Heart left ventricle (tissue), 16 donors: Measurements from ENCODE around the gene RAD51B. TPM values are rescaled to one million over a fixed set of nuclear protein-coding genes. Genes with fewer than 3 reads are reported as not detected.

Experiments
- ATAC-seq, 4 donors: fragments of 200-7000 bp; cut with Tn5 transposase; one replicate each; pipeline ENCODE4 v1.9.1; 2020 to 2022; ENCODE audit warnings: moderate library complexity in 4 of 4, mild to moderate bottlenecking in 3 of 4, moderate number of reproducible peaks in 1 of 4
- DNase-seq, 5 donors: peaks; one replicate each; pipeline ENCODE4 v3.0.0-alpha.2; 2020
- H3K27ac ChIP-seq, 12 donors: fragments of 200-600 bp; sonication (generic) in 4 of 12; one replicate each; pipeline versions ENCODE4 v1.5.0 to v1.8.0; 2016 to 2022; ENCODE audit warnings: mild to moderate bottlenecking in 2 of 12
- H3K27me3 ChIP-seq, 9 donors: fragments of 200-600 bp; sonication (generic) in 2 of 9; one replicate each; pipeline versions ENCODE4 v1.5.1 to v1.8.0; 2016 to 2022; ENCODE audit warnings: mild to moderate bottlenecking in 3 of 9
- H3K36me3 ChIP-seq, 9 donors: fragments of 200-600 bp; sonication (generic) in 2 of 9; one replicate each; pipeline versions ENCODE4 v1.5.0 to v1.8.0; 2018 to 2022; ENCODE audit warnings: mild to moderate bottlenecking in 2 of 9
- H3K4me1 ChIP-seq, 12 donors: fragments of 200-600 bp; sonication (generic) in 4 of 12; one replicate each; pipeline versions ENCODE4 v1.5.0 to v1.8.0; 2016 to 2022; ENCODE audit warnings: mild to moderate bottlenecking in 3 of 12
- H3K4me3 ChIP-seq, 12 donors: fragments of 200-600 bp; sonication (generic) in 4 of 12; one replicate each; pipeline versions ENCODE4 v1.5.0 to v1.8.0; 2017 to 2022; ENCODE audit warnings: mild to moderate bottlenecking in 9 of 12, moderate library complexity in 4 of 12
- H3K9me3 ChIP-seq, 12 donors: fragments of 200-600 bp; sonication (generic) in 4 of 12; one replicate each; pipeline versions ENCODE4 v1.5.0 to v1.8.0; 2016 to 2022; ENCODE audit warnings: mild to moderate bottlenecking in 1 of 12
- POLR2A ChIP-seq, 2 donors: fragments of 450-650 bp; IDR thresholded peaks; one replicate each; pipeline ENCODE4 v1.6.1; 2017; ENCODE audit warnings: antibody characterized with exemption in 2 of 2, mild to moderate bottlenecking in 2 of 2, moderate library complexity in 2 of 2
- WGBS, 4 donors: extraction: QIAGEN DNeasy Blood & Tissue Kit in 2 of 4; methylation state at CpG; one replicate each; pipeline versions ENCODE4 v1.1.5 to v1.1.7; 2013 to 2018; 5-methylcytosine and 5-hydroxymethylcytosine counted together
- intact Hi-C, 10 donors: fragments of 100-400 bp; cut with DNase I; formaldehyde crosslinking; loops; one replicate each; pipeline versions ENCODE4 v1.11.1 to v1.14.2; 2022
- polyA plus RNA-seq, 2 donors: library from polyadenylated mRNA; stranded (reverse); fragments of 200-250 nt; gene quantifications; one replicate each; pipeline ENCODE4 v1.2.3, GENCODE V29; 2013
- total RNA-seq, 9 donors: library from RNA; depleted of rRNA in 2 of 9; stranded (reverse); fragments of >200 nt in 2 of 9; fragmentation: NEBNext Ultra II Directional in 3 of 9; extraction: Animal tissue kit (Norgen Biotek cat#: 25700) in 3 of 9; gene quantifications; one replicate each; pipeline versions ENCODE4 v1.1.0 to v1.2.4, GENCODE V29; 2016 to 2023
- TF ChIP-seq, protein P1 (sequence below), 12 donors: fragments of 200-600 bp; sonication (generic) in 4 of 12; IDR thresholded peaks; one replicate each; pipeline versions ENCODE4 v1.5.0 to v1.8.0; 2018 to 2022; ENCODE audit warnings: antibody characterized with exemption in 12 of 12, mild to moderate bottlenecking in 5 of 12
- donor health status: ischemic (EF 13 %, LVEDD 7.1; RV severe dilation, severe dysfunction).
- donor health status: healthy with polysubstance abuse.
- donor health status: DM: no; HTN: yes; CAD: no.
- donor health status: DM: no; HTN: no; CAD: no.
- donor health status: ischemic (EF 25% LVEDD 6.9; RV normal size, moderate dysfunction).
- donor health status: ischemic (EF 25% LVEDD 5.7; RV mildly dilated, moderate dysfunction).
- donor health status: healthy.
- donor health status: DM: yes; HTN: yes; CAD: no.
- donor health status: ischemic (EF 35%, LVEDD 5.7; RV mildly dilated, moderate dysfunction).
- donor health status: nonischemic (EF 11% LVEDD 7.7; RV severe dilation, severe dysfunction).
- donor health status: DM: yes; HTN: yes; CAD: no.
- donor health status: PGD.
- donor health status: ischemic (EF 29% LVEDD 5.4; RV normal size, mild dysfunction).
- donor health status: nonischemic (EF 23%, LVEDD 6.1; RV moderate dilation, normal function).

Gene RAD51B
- total and polyA plus RNA-seq, 11 donors: 1.3 to 11.3 (median 3.2) TPM

DNA sequence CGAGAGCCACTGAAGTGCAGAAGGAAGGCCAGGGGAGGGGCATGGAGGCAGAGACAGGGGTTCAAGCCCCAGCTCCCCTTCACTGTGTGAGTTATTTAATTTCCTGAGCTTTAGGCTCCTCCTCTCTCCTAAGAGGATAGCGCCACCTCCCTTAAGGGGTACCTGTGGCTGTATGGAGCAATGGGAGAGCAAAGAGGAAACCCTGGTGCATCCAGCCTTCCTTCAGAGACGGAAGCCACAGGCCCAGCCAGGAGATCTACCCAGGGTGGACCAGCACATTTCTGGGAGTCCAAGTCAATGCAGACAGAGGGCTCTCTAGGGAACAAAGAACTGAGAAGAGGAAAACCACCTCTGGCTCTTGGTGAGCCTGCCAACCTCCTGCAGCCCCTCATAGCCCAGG lies 883.0 kb downstream of the RAD51B start:
- intact Hi-C loops: no loop called here
- Histone ChIP-seq H3K36me3 (no peaks in the 10 kb centered on the region), H3K4me3 (no peak overlapping the region), H3K4me1 (peaks cover 0 to 25% (median 9%) of the 10 kb centered on the region in 12 donors), H3K9me3 (peaks cover 0 to 5% (median 0%) of the 10 kb centered on the region in 12 donors), H3K27ac (no peak overlapping the region), H3K27me3 (no peaks in the 10 kb centered on the region)
- no peak for ATAC-seq
- TF ChIP-seq, protein P1, sequence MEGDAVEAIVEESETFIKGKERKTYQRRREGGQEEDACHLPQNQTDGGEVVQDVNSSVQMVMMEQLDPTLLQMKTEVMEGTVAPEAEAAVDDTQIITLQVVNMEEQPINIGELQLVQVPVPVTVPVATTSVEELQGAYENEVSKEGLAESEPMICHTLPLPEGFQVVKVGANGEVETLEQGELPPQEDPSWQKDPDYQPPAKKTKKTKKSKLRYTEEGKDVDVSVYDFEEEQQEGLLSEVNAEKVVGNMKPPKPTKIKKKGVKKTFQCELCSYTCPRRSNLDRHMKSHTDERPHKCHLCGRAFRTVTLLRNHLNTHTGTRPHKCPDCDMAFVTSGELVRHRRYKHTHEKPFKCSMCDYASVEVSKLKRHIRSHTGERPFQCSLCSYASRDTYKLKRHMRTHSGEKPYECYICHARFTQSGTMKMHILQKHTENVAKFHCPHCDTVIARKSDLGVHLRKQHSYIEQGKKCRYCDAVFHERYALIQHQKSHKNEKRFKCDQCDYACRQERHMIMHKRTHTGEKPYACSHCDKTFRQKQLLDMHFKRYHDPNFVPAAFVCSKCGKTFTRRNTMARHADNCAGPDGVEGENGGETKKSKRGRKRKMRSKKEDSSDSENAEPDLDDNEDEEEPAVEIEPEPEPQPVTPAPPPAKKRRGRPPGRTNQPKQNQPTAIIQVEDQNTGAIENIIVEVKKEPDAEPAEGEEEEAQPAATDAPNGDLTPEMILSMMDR (IDR thresholded peaks at IDR 0.05): no peak
- no peak for TF ChIP-seq POLR2A (IDR thresholded peaks at IDR 0.05)
- no peak for DNase-seq
- WGBS, 4 donors: 90 to 97% (median 93%) methylated on average over 3 of the region's 3 CpGs

DNA sequence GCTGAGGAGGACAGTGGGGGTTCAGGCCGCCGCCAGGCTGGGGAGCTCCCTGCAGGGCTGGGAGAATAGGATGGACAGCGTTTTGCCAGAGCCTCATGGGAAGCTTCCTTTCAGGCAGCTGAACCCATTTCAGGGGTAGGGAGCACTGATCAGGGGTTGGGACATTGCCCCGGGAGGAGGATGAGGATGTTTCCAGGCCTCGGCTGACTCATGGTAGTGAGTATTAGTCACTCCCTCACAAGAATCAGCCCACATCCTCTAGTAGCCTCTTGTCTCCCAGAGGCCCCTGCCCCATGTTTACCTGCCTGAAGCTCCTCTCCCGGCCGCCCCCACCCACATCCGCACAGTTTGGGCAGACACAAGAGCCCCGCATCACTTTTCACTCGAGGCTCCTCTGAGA lies 883.5 kb downstream of the RAD51B start:
- DNase-seq: no peak
- TF ChIP-seq POLR2A (IDR thresholded peaks at IDR 0.05): no peak
- TF ChIP-seq, protein P1 (IDR thresholded peaks at IDR 0.05): no peak
- Histone ChIP-seq H3K27ac (no peak overlapping the region), H3K36me3 (no peaks in the 10 kb centered on the region), H3K4me3 (no peak overlapping the region), H3K4me1 (peaks cover 0 to 25% (median 9%) of the 10 kb centered on the region in 12 donors), H3K9me3 (peaks cover 0 to 5% (median 0%) of the 10 kb centered on the region in 12 donors), H3K27me3 (no peaks in the 10 kb centered on the region)
- intact Hi-C loops: no loop called here
- 81 to 91% (median 86%) methylated on average over 10 of the region's 10 CpGs for WGBS, 4 donors
- ATAC-seq: peak in 3 of 4 donors; percentile 18 to 57 (median 57)

DNA sequence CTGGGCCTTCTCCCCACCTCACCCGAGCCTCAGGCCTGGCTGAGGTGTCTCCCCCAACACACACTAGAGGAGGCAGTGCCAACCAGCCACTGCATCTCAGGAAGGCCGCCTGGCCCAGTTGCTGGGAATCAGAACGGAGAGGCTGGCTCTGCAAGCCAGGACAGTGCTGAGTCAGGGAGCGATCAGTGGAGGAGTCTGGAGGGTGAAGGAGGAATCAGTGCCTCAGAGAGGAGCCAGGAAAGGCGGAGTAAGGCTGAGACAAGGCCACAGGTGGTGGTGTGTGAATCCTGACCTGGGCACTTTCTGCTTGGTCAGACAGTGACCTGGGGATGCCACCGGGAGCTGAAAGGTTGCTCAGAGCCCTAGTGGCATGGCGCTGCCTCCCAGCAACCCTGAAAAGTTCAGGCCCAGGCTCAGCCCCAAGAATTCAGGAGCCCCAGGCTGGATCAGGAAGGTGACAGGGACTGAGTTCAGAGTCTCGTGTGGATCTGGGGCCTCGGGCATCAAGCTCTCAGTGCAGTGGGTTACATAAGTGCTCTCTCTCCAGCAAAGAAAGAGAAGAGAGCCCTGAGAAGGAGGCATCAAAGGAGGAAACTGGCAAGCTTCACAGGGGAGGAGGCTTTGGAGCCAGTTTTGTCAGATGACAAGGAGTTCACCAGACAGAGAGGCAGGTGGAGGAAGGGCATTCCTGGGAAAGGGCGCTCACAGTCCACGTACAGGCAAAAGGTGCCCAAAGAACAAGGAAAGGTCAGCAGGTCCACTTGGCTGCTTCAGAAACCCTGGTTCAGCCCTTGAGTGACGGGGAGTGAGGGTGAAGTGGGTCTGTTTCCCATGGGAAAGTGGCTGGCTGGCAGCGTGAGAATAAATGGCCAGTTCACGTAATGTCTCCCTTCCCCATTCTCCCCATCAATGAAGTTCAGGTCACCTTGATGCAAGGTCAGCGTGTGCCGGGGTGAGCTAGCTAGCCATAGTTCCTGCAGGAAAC lies 885.4 kb downstream of the RAD51B start:
- WGBS, 4 donors: 93 to 97% (median 96%) methylated on average over 16 of the region's 16 CpGs
- ATAC-seq (peak in 2 of 4 donors; percentile 12 to 21), DNase-seq (no peak)
- H3K4me1 ChIP-seq: peaks cover 0 to 25% (median 9%) of the 10 kb centered on the region in 12 donors
- TF ChIP-seq, protein P1 (IDR thresholded peaks at IDR 0.05): no peak
- no peak for TF ChIP-seq POLR2A (IDR thresholded peaks at IDR 0.05)
- H3K27me3 ChIP-seq: no peaks in the 10 kb centered on the region
- peaks cover 0 to 5% (median 0%) of the 10 kb centered on the region in 12 donors for H3K9me3 ChIP-seq
- H3K36me3 ChIP-seq: no peaks in the 10 kb centered on the region
- intact Hi-C loops: no loop called here
- H3K4me3 ChIP-seq: no peak overlapping the region
- no peak overlapping the region for H3K27ac ChIP-seq

DNA sequence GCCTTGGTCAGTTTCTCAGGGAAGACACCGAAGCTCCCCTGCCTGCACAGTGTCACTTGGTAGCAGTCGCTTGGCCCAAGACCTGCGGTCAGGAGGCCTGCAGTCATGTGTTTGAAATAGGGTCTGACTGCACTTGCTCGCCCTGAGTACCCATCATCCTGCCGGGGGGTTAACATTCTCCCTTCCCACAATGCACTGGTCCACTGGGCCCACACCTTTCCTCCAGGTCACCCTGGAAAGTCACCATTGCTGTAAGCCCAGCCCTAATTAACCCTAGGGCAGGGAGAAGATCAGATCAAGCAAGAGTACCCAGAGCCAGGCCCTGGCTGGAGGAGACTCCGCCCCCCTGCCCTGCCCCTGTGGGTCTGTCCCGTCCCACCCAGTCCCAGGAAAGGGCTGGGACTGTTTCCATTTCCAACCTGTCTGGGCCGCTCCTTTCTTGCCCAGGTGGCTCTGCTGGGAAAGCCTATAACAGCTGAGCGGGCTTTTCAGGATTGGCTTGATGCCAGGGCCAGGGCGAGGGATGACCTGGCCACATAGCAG lies 886.2 kb downstream of the RAD51B start:
- peaks cover 0 to 25% (median 9%) of the 10 kb centered on the region in 12 donors for H3K4me1 ChIP-seq
- no peak overlapping the region for H3K4me3 ChIP-seq
- intact Hi-C loops: no loop called here
- ATAC-seq (peak in 2 of 4 donors; percentile 47 to 53), DNase-seq (no peak)
- WGBS, 4 donors: 73 to 83% (median 75%) methylated on average over 9 to 10 of the region's 10 CpGs
- no peaks in the 10 kb centered on the region for H3K27me3 ChIP-seq
- no peaks in the 10 kb centered on the region for H3K36me3 ChIP-seq
- TF ChIP-seq, protein P1 (IDR thresholded peaks at IDR 0.05): no peak
- TF ChIP-seq POLR2A (IDR thresholded peaks at IDR 0.05): no peak
- peaks cover 0 to under 1% (median 0%) of the 10 kb centered on the region in 12 donors for H3K9me3 ChIP-seq
- H3K27ac ChIP-seq: peak overlapping the region in 1 of 12 donors; percentile 11
